GM12864 (cell line): ENCODE data around the gene TSBP1.
"Not testable (repeated sequence)": the region's sequence is repeated elsewhere in the genome, so short reads cannot be mapped to it uniquely, and the experiment has no call there.

Source experiments
- DNase-seq: peaks from one replicate; pipeline ENCODE4 v3.0.0-alpha.2; 2011; ENCODE audit warnings: low read depth
- H3K4me3 ChIP-seq: 2 replicates; pipeline ENCODE4 v1.5.1; 2011; ENCODE audit warnings: mild to moderate bottlenecking, low read depth, low read length, control low read depth
- TF ChIP-seq, protein P1 (sequence below): IDR thresholded peaks from 2 replicates; pipeline ENCODE4 v1.5.1; 2011; ENCODE audit warnings: low read depth, mild to moderate bottlenecking, moderate library complexity, low read length, control low read depth, inconsistent platforms; ENCODE audit errors: missing control alignments

Gene TSBP1

DNA sequence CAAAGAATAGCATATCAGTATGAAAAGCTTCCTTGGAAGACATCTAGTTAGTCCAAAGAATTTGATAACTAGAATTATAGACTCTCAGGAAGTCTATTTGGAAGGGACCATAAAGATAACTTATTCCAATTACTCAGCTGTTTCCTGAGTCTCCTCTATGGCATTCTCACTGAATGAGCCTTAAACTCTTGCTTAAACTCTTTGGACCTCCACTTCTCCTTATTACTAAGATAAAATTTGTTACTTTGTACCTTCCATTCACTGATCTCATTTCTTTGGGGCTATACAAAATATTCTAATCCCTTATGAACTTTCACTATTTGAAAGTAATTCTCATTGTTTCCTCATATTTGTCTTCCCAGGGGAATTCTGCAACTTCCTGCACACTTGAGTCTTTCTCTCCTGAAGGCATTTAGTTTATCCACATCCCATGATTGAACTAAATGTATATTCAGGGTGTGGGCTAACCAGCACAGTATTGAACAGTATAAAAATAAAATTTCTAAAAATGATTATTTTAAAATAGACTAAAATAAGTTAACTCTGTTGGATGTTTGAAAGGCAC is 80.7 kb downstream of the TSBP1 start:
- no peak for DNase-seq
- TF ChIP-seq, protein P1, sequence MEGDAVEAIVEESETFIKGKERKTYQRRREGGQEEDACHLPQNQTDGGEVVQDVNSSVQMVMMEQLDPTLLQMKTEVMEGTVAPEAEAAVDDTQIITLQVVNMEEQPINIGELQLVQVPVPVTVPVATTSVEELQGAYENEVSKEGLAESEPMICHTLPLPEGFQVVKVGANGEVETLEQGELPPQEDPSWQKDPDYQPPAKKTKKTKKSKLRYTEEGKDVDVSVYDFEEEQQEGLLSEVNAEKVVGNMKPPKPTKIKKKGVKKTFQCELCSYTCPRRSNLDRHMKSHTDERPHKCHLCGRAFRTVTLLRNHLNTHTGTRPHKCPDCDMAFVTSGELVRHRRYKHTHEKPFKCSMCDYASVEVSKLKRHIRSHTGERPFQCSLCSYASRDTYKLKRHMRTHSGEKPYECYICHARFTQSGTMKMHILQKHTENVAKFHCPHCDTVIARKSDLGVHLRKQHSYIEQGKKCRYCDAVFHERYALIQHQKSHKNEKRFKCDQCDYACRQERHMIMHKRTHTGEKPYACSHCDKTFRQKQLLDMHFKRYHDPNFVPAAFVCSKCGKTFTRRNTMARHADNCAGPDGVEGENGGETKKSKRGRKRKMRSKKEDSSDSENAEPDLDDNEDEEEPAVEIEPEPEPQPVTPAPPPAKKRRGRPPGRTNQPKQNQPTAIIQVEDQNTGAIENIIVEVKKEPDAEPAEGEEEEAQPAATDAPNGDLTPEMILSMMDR = no peak
- H3K4me3 ChIP-seq = no peak overlapping the region

DNA sequence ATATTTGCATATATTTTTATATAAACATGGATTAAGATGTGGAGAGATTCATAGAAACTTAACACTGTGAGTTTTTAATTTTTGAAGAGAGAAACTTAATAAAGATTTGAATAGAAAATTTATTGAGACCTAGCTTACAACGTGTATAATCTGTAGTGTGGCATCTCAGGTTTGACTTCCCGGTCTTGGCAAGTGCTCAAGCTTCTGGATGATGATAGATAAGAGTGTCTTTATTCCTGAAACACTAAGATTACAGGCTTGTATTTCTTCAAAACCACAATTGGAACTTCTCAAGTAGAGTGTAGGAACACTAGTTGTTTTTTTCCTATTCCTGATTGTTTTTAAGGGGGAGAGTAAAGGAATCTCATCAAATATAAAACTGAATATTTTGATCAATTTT is 83.3 kb downstream of the TSBP1 start:
- DNase-seq = no peak
- TF ChIP-seq, protein P1 = no peak
- H3K4me3 ChIP-seq = no peak overlapping the region

DNA sequence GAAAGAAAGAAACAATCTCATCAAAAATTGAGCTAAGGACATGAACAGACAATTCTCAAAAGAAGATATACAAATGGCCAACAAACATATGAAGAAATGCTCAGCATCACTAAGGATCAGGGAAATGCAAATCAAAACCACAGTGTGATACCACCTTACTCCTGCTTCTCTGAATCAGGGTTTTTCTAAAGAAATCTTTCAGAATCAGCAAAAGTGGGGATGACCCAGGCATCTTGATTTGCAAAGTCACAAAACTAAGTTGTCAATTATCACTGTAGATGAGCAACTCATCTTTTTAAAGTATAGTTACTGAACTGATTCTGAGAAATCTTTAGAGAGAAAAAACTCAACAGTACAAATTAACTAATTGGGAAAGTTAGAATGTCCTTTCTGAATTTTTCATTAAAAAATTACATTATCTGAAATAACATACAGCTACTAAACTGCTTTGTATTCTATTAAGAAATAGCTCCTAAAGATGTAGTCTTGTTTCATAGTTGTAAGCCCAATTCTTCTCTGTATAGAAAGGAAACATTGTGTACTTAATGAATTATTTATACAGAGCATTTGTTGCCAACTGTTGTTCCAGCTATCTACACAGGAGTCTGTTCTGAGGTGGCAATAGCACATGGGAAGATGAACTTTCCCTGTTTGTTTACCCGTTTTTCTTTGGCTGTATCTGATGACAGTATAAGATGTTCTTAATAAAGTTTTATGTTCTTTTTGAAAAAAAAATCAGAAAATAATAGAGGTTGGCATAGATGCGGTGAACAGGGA is 97.7 kb downstream of the TSBP1 start:
- not testable (repeated sequence) for DNase-seq, H3K4me3 ChIP-seq

DNA sequence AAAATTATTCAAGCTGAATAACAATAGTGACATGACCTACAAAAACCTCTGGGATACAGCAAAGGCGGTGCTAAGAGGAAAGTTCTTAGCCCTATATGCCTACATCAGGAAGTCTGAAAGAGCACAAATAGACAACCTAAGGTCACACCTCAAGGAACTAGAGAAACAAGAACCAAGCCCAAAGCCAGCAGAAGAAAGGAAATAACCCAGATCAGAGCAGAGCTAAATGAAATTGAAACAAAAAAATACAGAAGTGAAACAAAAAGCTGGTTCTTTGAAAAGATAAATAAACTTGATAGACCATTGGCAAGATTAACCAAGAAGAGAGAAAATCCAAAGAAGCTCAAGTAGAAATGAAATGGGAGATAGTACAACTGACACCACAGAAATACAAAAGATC is 100.3 kb downstream of the TSBP1 start:
- TF ChIP-seq, protein P1 = no peak

DNA sequence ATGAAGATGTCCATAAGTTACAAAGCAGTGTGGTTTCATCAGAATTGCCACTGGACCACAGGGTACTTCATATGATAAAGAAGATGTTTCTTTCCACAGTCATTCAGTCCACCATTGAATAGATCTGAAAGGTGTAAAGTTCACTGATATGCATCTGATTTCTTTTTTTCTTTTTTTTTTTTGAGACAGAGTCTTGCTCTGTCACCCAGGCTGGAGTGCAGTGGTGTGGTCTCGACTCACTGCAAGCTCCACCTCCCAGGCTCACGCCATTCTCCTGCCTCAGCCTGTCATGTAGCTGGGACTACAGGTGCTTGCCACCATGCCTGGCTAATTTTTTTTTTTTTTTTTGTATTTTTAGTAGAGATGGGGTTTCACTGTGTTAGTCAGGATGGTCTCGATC is 103.2 kb downstream of the TSBP1 start:
- DNase-seq, H3K4me3 ChIP-seq: not testable (repeated sequence)

More for the DNA sequence above, 100.3 kb downstream of the TSBP1 start:
- peak; percentile 53 for DNase-seq
- no peak overlapping the region for H3K4me3 ChIP-seq

DNA sequence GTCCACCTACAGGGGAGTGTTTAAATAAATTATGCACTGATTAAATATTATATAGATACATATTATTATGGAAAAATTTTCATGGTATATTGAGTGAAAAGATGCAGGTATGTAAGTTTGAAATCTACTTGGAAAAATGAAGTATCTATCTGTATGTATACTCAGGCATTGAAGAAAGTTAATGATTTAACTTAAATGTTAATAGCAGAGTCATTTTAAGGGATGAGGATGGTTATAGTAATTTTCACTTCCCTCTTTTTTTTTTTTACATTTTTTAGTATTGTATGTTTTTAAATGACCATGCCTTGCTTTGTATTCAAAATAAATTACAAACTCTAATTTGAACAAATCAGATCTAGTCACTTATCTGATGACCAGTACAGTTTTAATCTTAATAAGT is 104.7 kb downstream of the TSBP1 start:
- no peak for DNase-seq
- TF ChIP-seq, protein P1 = no peak

DNA sequence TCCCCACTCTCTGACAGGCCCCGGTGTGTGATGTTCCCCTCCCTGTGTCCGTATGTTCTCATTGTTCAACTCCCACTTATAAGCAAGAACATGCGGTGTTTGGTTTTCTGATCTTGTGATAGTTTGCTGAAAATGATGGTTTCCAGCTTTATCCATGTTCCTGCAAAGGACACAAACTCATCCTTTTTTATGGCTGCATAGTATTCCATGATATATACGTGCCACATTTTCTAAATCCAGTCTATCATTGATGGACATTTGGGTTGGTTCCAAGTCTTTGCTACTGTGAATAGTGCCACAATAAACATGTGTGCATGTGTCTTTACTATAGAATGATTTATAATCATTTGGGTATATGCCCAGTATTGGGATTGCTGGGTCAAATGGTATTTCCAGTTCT is 114.4 kb downstream of the TSBP1 start:
- not testable (repeated sequence) for H3K4me3 ChIP-seq, DNase-seq

More for the DNA sequence above, 104.7 kb downstream of the TSBP1 start:
- H3K4me3 ChIP-seq = no peak overlapping the region

DNA sequence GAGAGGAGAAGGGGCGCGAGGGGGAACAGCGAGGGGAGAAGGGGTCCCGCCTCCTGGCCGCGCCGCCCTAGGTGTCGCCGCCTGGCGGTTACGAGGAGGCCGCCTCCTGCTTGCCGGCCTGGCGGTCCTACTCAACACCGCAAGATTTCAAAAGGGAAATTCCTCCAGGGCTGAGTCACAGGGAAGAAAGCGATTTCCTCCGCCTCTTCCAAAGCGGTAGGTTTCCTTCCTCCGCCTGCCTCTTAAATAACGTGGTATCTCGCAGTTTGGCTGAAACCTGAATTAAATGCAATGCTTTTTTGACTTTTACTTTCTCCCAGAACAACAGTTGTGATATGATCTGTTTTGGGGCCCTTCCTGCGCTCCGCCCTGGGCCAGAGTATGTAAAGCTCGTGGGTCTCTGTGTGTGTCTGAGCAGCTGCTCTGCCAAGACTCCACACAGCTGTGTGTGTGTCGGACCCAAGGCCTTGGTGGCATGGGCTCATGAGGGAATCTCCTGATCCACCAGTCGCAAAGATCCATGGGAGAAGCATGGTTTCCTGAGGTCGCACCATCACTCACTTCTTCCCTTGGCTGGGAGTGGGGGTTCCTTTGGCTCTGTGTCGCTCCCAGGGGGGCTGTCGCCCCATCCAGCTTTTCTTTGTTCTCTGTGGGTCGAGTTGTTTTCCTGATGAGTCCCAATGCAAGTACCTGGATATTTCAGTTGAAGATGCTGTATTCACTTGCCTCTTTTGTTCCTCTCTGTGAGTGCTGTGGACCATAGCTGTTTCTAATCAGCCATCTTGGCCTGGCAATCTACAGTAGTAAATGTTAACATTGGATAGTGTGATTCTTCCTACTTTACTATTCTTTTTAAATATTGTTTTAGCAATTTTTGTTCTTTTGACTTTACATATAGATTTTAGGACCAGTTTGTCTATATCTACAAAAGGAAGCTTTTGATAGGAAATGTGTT is 116.2 kb downstream of the TSBP1 start:
- H3K4me3 ChIP-seq = peak overlapping the region; percentile 19; the same call in 1 of the 2 replicates
- no peak for DNase-seq

More for the DNA sequence above, 116.2 kb downstream of the TSBP1 start:
- TF ChIP-seq, protein P1 = peak; percentile 57
